ENCODE data around the gene RAB9A. TPM values are rescaled to one million over a fixed set of nuclear protein-coding genes. Genes with fewer than 3 reads are reported as not detected.
"Not testable (repeated sequence)": the region's sequence is repeated elsewhere in the genome, so short reads cannot be mapped to it uniquely, and the experiment has no call there.

The RAB9A gene
- total and polyA plus RNA-seq, 3 donors from 2014 or later, result 12.9 to 13.2 (median 13.1) TPM

- intact Hi-C loops (cut with DNase I; ENCODE audit: low total_unique reads), result no loop called here
- TF ChIP-seq CTCF (IDR thresholded peaks at IDR 0.05), result no peak
- TF ChIP-seq POLR2A (IDR thresholded peaks at IDR 0.05), result no peak
- H3K9me3 ChIP-seq, result no peaks in the 10 kb centered on the region
- H3K4me1 ChIP-seq, result no peaks in the 10 kb centered on the region
- H3K4me3 ChIP-seq, result no peak overlapping the region
- H3K27ac ChIP-seq, result no peak overlapping the region
- H3K27me3 ChIP-seq, result no peaks in the 10 kb centered on the region
- WGBS, 2 donors, result 87 to 93% methylated on average over 4 of the region's 4 CpGs
- H3K36me3 ChIP-seq (ENCODE audit: low read depth, missing control alignments), result no peaks in the 10 kb centered on the region
- no peak for DNase-seq
Measured at GRCh38 chrX:13721371-13721770, 32.4 kb downstream of the RAB9A start.

- H3K9me3 ChIP-seq, result no peaks in the 10 kb centered on the region
- no peak overlapping the region for H3K27ac ChIP-seq
- no peak overlapping the region for H3K4me3 ChIP-seq
- no peak for DNase-seq
- no peaks in the 10 kb centered on the region for H3K36me3 ChIP-seq (ENCODE audit: low read depth, missing control alignments)
- no peaks in the 10 kb centered on the region for H3K4me1 ChIP-seq
- intact Hi-C loops (cut with DNase I; ENCODE audit: low total_unique reads), result no loop called here
- no peak for TF ChIP-seq POLR2A (IDR thresholded peaks at IDR 0.05)
- no peak for TF ChIP-seq CTCF (IDR thresholded peaks at IDR 0.05)
- 59 to 60% methylated on average over 6 to 7 of the region's 7 CpGs for WGBS, 2 donors
- no peaks in the 10 kb centered on the region for H3K27me3 ChIP-seq
Measured at GRCh38 chrX:13721819-13722519, 33.0 kb downstream of the RAB9A start.

- H3K4me1 ChIP-seq; DNase-seq; H3K4me3 ChIP-seq; H3K27me3 ChIP-seq; intact Hi-C loops (cut with DNase I; ENCODE audit: low total_unique reads); H3K36me3 ChIP-seq (ENCODE audit: low read depth, missing control alignments); H3K27ac ChIP-seq; H3K9me3 ChIP-seq: not testable (repeated sequence)
- WGBS, 2 donors, result 76% methylated on average over 5 of the region's 9 CpGs; no CpG with 5 or more reads in 1 of the 2 donors
Measured at GRCh38 chrX:13724878-13725277, 36.0 kb downstream of the RAB9A start.

GRCh38 chrX:13726583-13726982 lies 37.7 kb downstream of the RAB9A start:
- H3K9me3 ChIP-seq; H3K27me3 ChIP-seq; H3K4me3 ChIP-seq; DNase-seq; H3K36me3 ChIP-seq (ENCODE audit: low read depth, missing control alignments); intact Hi-C loops (cut with DNase I; ENCODE audit: low total_unique reads); H3K4me1 ChIP-seq; H3K27ac ChIP-seq: not testable (repeated sequence)
- whole genome bisulfite sequencing, 2 donors, result 86 to 100% methylated on average over 2 of the region's 2 CpGs

GRCh38 chrX:13730523-13730922 lies 41.6 kb downstream of the RAB9A start:
- WGBS, 2 donors, result 78 to 100% methylated on average over 1 of the region's 1 CpG
- intact Hi-C loops (cut with DNase I; ENCODE audit: low total_unique reads), result not testable (repeated sequence)

GRCh38 chrX:13732246-13733067 lies 43.5 kb downstream of the RAB9A start:
- Histone ChIP-seq H3K4me1 (peaks cover 6% of the 10 kb centered on the region), H3K9me3 (no peaks in the 10 kb centered on the region), H3K36me3 (ENCODE audit: low read depth, missing control alignments) (no peaks in the 10 kb centered on the region)

More at GRCh38 chrX:13730523-13730922, 41.6 kb downstream of the RAB9A start:
- not testable (repeated sequence) for H3K27ac ChIP-seq; H3K4me1 ChIP-seq; DNase-seq; H3K4me3 ChIP-seq; H3K9me3 ChIP-seq; H3K36me3 ChIP-seq (ENCODE audit: low read depth, missing control alignments); H3K27me3 ChIP-seq

More at GRCh38 chrX:13732246-13733067, 43.5 kb downstream of the RAB9A start:
- Histone ChIP-seq H3K27ac (no peak overlapping the region), H3K4me3 (no peak overlapping the region), H3K27me3 (no peaks in the 10 kb centered on the region)
- 56 to 65% methylated on average over 6 to 7 of the region's 7 CpGs for WGBS, 2 donors
- no peak for DNase-seq
- intact Hi-C loops (cut with DNase I; ENCODE audit: low total_unique reads), result no loop called here
- TF ChIP-seq CTCF (IDR thresholded peaks at IDR 0.05) (no peak), POLR2A (IDR thresholded peaks at IDR 0.05) (no peak)

Measured in testis (tissue), 3 donors.